Measurements from ENCODE around the gene PLCH1.

- TF ChIP-seq CTCF (IDR thresholded peaks at IDR 0.05) = no peak
- no peak for TF ChIP-seq POLR2A (IDR thresholded peaks at IDR 0.05)
- no peak for TF ChIP-seq EP300 (IDR thresholded peaks at IDR 0.05)
Observed at GRCh38 chr3:155390351-155390750, 354.5 kb downstream of the PLCH1 start.

All from ovary (tissue), 3 donors.